ENCODE results near the gene RTBDN.
A peak's percentile ranks its signal among the peaks of the same experiment; 100 is the strongest.
"Not testable (repeated sequence)": the region's sequence is repeated elsewhere in the genome, so short reads cannot be mapped to it uniquely, and the experiment has no call there.

The RTBDN gene

GRCh38 chr19:12858041-12858928, 23.9 kb upstream of the RTBDN start:
- DNase-seq (ENCODE audit: low read depth in 1 of 2, low spot score in 1 of 2): no peak

DNA sequence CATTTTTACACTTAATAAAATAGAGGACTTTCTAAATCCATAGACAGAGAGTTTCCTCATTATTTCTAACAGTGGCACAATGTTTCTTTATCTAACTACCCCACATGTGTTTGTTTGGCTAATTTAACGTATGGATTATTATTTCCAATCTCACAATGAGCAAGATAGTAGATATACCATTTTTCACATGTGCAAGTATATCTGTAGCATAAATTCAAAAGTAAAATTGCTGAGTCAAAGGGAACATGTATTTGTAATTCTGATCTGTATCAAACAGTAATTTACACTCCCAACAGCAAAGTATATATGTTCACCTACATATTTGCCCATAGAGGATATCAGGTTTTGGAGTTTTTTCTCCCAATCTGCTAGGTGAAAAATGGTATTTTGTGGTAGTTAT, 22.3 kb upstream of the RTBDN start:
- DNase-seq (ENCODE audit: low read depth in 1 of 2, low spot score in 1 of 2): no peak

- peak; percentile 78 to 84 for DNase-seq (ENCODE audit: low read depth in 1 of 2, low spot score in 1 of 2)
Observed at GRCh38 chr19:12847159-12848139, 13.1 kb upstream of the RTBDN start.

DNA sequence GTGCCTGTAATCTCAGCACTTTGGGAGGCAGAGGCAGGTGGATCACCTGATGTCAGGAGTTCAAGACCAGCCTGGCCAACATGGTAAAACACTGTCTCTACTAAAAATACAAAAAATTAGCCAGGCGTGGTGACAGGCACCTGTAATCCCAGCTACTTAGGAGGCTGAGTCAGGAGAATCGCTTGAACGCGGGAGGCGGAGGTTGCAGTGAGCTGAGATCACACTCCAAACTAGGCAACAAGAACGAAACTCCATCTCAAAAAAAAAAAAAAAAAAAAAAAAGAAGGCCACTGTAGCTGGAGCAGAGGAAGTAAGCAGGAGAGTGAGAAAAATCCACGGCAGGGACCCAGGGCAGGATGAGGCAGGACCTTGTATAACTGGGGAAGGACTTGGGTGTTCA, 12.2 kb upstream of the RTBDN start:
- not testable (repeated sequence) for DNase-seq (ENCODE audit: low read depth in 1 of 2, low spot score in 1 of 2)

DNA sequence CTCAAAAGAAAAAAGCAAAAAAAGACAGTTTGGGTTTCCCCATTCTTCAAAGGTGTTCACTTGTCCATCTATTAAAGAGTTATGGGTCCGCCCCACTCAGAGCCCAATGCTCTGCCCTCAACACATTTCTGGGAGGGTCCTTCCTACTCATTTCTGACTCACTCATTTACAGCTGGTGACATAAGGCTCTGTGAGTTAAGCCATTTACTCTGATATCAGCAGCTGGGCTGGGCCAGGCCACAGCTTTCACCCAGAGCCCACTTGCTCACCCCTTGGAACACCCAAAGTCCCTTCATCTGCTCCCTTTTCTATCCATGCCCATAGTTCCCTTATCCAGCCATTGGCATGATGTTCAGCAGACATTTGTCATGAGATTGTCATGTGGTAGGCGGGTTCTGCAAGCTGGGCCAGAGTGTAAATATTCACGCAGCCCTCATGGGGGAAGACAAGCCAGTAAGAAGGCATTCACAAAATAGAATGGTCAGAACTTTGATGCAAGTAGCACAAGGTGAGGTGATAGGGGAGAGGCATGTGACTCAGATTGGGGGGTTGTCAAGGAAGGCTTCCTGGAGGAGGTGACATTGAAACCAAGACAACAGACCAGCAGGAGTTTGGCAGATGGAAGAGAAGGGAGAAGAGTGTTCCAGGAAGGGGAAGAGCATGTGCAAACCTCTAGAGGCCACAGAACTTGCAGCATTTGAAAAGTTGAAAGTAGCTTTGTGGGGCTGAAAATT, 9.8 kb upstream of the RTBDN start:
- DNase-seq (ENCODE audit: low read depth in 1 of 2, low spot score in 1 of 2): no peak

DNA sequence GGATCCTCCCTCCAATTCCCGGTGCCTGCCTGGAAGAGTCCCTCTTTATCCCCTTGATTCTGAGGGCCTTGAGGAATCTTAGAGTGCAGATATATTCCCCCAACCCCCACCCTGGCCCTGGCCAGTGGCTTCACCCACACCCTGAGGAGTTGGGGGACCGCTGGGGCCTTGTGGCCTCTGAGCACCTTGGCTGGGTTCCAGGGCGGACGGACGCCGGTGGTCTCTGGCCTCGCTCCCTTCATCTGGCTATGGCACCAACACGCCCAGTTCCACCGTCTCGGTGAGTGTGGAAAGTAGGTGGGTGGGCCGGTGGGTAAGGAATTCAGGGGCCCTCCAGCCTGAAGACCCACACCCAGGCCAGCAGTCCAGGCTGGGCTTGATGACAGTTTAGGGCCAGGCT, 8.9 kb upstream of the RTBDN start:
- DNase-seq (ENCODE audit: low read depth in 1 of 2, low spot score in 1 of 2): no peak

DNA sequence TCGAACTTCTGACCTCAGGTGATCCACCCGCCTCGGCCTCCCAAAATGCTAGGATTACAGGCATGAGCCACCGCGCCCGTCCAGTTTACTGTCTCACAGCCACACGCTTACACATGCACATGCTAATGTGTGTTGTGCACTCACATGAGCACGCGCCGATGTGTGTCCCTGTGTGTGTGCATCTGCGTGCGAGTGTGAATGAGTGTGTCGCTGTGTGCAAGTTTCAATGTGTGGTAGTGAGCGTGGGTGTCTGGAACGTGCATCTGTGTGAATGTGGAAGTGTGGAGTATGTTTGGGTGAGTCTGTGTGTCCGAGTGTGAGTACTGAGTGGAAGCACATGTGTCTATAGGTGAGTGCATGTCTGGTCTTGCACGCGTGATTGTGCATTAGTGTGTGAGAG, 8.1 kb upstream of the RTBDN start:
- DNase-seq (ENCODE audit: low read depth in 1 of 2, low spot score in 1 of 2): no peak

DNA sequence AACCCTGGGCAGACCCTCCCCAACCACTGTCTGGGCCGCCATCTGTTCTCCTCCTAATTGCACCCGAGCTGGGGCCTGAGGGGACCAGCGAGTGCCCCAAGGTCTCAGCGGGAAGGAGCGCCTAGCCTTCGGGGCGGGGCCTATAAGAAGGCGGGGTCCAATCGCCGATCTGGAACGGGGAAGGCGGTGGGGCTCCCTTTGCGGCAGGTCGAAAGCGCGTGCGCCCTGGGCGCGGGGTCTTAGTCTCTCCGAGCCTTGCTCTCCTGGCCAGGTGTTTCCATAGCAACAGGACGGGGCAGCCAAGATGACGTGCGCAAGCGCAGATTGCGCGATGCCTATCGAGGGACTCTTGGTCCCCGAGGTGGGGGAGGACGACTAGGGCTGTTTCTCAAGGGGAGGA, 6.7 kb upstream of the RTBDN start:
- no peak for DNase-seq (ENCODE audit: low read depth in 1 of 2, low spot score in 1 of 2)

DNA sequence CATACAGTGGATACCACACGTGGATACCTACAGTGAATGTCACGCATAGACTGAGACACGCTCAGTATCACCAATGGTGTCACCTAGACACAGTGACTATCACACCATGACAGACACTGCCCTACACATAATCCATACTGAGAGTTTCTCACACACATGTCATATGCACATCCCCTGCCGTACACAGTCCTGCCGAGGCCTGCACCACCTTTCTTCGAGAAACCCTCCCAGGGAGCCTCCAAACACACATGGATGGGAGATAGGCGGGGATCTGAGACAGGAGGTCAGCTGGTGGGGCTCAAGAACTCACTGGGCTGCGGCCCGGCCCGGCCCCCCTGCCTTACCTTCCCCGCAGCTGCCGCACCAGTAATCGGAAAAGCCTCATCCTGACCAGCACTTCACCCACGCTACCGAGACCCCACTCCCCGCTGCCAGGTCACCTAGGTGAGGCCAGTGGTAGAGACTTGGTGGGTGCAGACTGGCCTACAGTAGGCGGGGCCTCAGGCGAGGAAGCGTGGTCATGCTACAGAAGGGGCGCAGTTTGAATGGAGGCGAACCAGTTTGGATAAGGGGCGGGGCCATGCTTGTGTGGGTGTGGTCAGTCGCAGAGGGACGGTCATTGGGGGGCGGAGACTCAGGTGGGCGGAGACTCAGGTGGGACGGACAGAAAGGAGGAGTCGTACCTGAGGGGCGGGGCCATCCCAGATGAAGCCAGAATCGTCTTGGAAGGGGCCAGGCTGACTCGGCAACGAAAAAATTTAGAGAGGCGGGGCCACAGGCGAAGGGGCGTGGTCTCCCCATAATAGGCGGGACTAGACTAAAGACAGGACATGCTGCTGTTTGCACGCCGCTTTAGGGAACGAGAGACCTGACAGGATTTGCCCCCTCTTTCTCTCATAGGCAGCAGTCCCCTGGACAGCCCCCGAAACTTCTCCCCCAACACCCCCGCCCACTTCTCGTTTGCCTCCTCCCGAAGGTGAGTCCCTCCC, 6.0 kb upstream of the RTBDN start:
- no peak for DNase-seq (ENCODE audit: low read depth in 1 of 2, low spot score in 1 of 2)

- no peak for DNase-seq (ENCODE audit: low read depth in 1 of 2, low spot score in 1 of 2)
Observed at GRCh38 chr19:12838886-12839756, 4.7 kb upstream of the RTBDN start.

GRCh38 chr19:12838182-12838885, 4.0 kb upstream of the RTBDN start, which contains the start of gene MAST1:
Gene MAST1 (plus strand): TSS chr19:12838515. CDS start chr19:12838573, 58 bp downstream.
- no peak for DNase-seq (ENCODE audit: low read depth in 1 of 2, low spot score in 1 of 2)

GRCh38 chr19:12837225-12837624, 2.8 kb upstream of the RTBDN start:
- DNase-seq (ENCODE audit: low read depth in 1 of 2, low spot score in 1 of 2): no peak

GRCh38 chr19:12836529-12836863, 2.1 kb upstream of the RTBDN start:
- no peak for DNase-seq (ENCODE audit: low read depth in 1 of 2, low spot score in 1 of 2)

GRCh38 chr19:12834976-12835757, 788 bp upstream of the RTBDN start:
- no peak for DNase-seq (ENCODE audit: low read depth in 1 of 2, low spot score in 1 of 2)

GRCh38 chr19:12833738-12834565, 427 bp downstream of the RTBDN start:
- no peak for DNase-seq (ENCODE audit: low read depth in 1 of 2, low spot score in 1 of 2)

DNA sequence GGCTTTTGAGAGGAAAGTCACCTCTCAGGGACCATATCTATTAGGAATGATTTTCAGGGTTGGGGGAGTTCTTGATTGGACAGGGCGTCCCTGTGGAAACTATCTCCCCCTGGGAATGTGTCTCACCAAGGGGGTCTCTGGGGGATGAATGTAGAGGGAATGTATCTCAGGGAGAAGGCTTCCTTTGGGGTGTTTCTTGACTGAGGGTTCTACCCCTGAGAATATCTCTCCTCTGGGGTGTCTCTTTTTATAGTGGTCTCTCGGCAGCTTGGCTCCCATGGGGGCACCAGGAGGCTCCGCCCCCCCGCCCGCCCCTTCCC, 1.0 kb downstream of the RTBDN start:
- no peak for DNase-seq (ENCODE audit: low read depth in 1 of 2, low spot score in 1 of 2)

DNA sequence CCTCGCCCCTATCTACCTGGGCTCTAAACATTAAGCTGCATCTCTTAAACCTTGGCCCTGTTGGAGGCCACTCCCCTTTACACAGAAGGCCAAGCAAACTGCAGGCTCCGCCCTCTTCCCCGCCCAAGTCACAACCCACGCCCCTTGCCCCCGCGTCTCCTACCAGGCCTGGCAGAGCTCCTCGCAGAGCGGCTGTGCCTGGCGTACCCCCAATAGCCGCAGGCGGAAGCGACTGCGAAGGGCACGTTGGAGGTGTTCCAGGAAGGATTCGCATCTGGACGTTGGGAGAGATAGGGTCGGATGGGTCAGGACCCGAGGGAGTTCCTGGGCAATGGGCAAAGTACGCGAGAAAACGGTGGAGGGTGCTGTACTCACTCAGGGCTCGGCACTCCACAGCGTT, 5.9 kb downstream of the RTBDN start:
- no peak for DNase-seq (ENCODE audit: low read depth in 1 of 2, low spot score in 1 of 2)

All from activated CD4-positive, alpha-beta T cell treated with anti-CD3 and anti-CD28 coated beads, Interleukin-2, amount 50 U/mL, for 24 hours (primary cell).